C4-2B (cell line): Measurements from ENCODE around the gene LIF.

ENCODE experiments used
- H3K27ac ChIP-seq: fragments of 450-650 bp; 2 replicates; pipeline ENCODE4 v1.5.1; 2017
- CTCF ChIP-seq: fragments of 450-650 bp; conservative IDR thresholded peaks from 2 replicates; pipeline ENCODE4 v1.5.1; 2017; ENCODE audit warnings: mild to moderate bottlenecking
- ZFX ChIP-seq: fragments of 450-650 bp; IDR thresholded peaks from 2 replicates; pipeline ENCODE4 v1.6.1; 2017

LIF gene

GRCh38 chr22:30198921-30199320 lies 47.6 kb downstream of the LIF start:
- H3K27ac ChIP-seq, result no peak overlapping the region
- no peak for TF ChIP-seq CTCF
- no peak for TF ChIP-seq ZFX

GRCh38 chr22:30198152-30198825 lies 48.3 kb downstream of the LIF start:
- H3K27ac ChIP-seq, result no peak overlapping the region
- no peak for TF ChIP-seq CTCF

GRCh38 chr22:30197389-30197788 lies 49.2 kb downstream of the LIF start:
- no peak overlapping the region for H3K27ac ChIP-seq
- no peak for TF ChIP-seq ZFX
- no peak for TF ChIP-seq CTCF

GRCh38 chr22:30196880-30197336 lies 49.7 kb downstream of the LIF start:
- H3K27ac ChIP-seq, result no peak overlapping the region
- TF ChIP-seq ZFX (no peak), CTCF (no peak)

- TF ChIP-seq CTCF (no peak), ZFX (no peak)
- no peak overlapping the region for H3K27ac ChIP-seq
These were observed 50.2 kb downstream of the LIF start for GRCh38 chr22:30196141-30196879.

- no peak overlapping the region for H3K27ac ChIP-seq
- TF ChIP-seq ZFX (no peak), CTCF (no peak)
These were observed 51.1 kb downstream of the LIF start for GRCh38 chr22:30195245-30196140.
